Smooth muscle cell (in vitro differentiated cells): ENCODE measurements around the gene MAGI1. TPM values are rescaled to one million over a fixed set of nuclear protein-coding genes. Genes with fewer than 3 reads are reported as not detected.

Experiments used
- DNase-seq: peaks from one replicate; lab custom pipeline; 2025; ENCODE audit not compliant: unreplicated experiment; lab: John Stamatoyannopoulos, UW
- H2AFZ ChIP-seq: fragments of 200-600 bp; sonication (generic); 2 replicates; pipeline ENCODE4 v1.6.0; 2016; ENCODE audit warnings: antibody characterized with exemption, low read depth, mild to moderate bottlenecking
- H3F3A ChIP-seq: fragments of 200-600 bp; sonication (generic); 2 replicates; pipeline ENCODE4 v1.6.0; 2017; ENCODE audit warnings: antibody characterized with exemption, low read depth
- H3K27ac ChIP-seq: fragments of 200-600 bp; sonication (generic); 2 replicates; pipeline ENCODE4 v1.5.1; 2016; ENCODE audit warnings: low read depth, mild to moderate bottlenecking
- H3K27me3 ChIP-seq: fragments of 200-600 bp; sonication (generic); 2 replicates; pipeline ENCODE4 v1.6.1; 2016; ENCODE audit warnings: low read depth, mild to moderate bottlenecking
- H3K36me3 ChIP-seq: fragments of 200-600 bp; sonication (generic); 2 replicates; pipeline ENCODE4 v1.5.1; 2016; ENCODE audit warnings: low read depth
- H3K4me1 ChIP-seq: fragments of 200-600 bp; sonication (generic); 2 replicates; pipeline ENCODE4 v1.5.1; 2016; ENCODE audit warnings: low read depth
- H3K4me2 ChIP-seq: fragments of 200-600 bp; sonication (generic); 2 replicates; pipeline ENCODE4 v1.6.0; 2016; ENCODE audit warnings: mild to moderate bottlenecking
- H3K4me3 ChIP-seq: fragments of 200-600 bp; sonication (generic); 2 replicates; pipeline ENCODE4 v1.5.1; 2016; ENCODE audit warnings: mild to moderate bottlenecking
- H3K79me2 ChIP-seq: fragments of 200-600 bp; sonication (generic); 2 replicates; pipeline ENCODE4 v1.6.0; 2016; ENCODE audit warnings: low read depth, mild to moderate bottlenecking
- H3K9ac ChIP-seq: fragments of 200-600 bp; sonication (generic); 2 replicates; pipeline ENCODE4 v1.6.0; 2016; ENCODE audit warnings: low read depth
- H3K9me3 ChIP-seq: fragments of 200-600 bp; sonication (generic); replicated peaks from 2 replicates; pipeline ENCODE4 v1.5.1; 2016; ENCODE audit warnings: low read depth
- H4K20me1 ChIP-seq: fragments of 200-600 bp; sonication (generic); 2 replicates; pipeline ENCODE4 v1.6.0; 2016; ENCODE audit warnings: low read depth
- WGBS: methylation state at CpG from one replicate; pipeline ENCODE4 v1.1.7; 2016; ENCODE audit warnings: low lambda C conversion rate; 5-methylcytosine and 5-hydroxymethylcytosine counted together
- polyA plus RNA-seq: library from polyadenylated mRNA; unstranded; fragments of >200 nt; fragmentation: Nextera tagmentation; extraction: Ambion mirVana; gene quantifications from 2 replicates; pipeline ENCODE4 v1.2.1, GENCODE V29; 2016
- total RNA-seq: library from RNA; depleted of rRNA; stranded (reverse); fragments of >200 nt; gene quantifications from 2 replicates; pipeline ENCODE4 v1.2.3, GENCODE V29; 2014
- TF ChIP-seq, protein P1 (sequence below): fragments of 200-600 bp; sonication (generic); IDR thresholded peaks from 2 replicates; pipeline ENCODE4 v1.5.1; 2017; ENCODE audit warnings: borderline replicate concordance, mild to moderate bottlenecking, antibody characterized with exemption; ENCODE audit not compliant: insufficient read depth, poor library complexity, severe bottlenecking

Gene MAGI1
- total and polyA plus RNA-seq, 2 experiments from 2014 or later = 9.9 to 23.3 TPM

- no peak overlapping the region for H3K27ac ChIP-seq
- H3K36me3 ChIP-seq = no peaks in the 10 kb centered on the region
- H3K4me3 ChIP-seq = no peak overlapping the region
- H3F3A ChIP-seq = no peaks in the 10 kb centered on the region
- peaks cover 53% of the 10 kb centered on the region for H4K20me1 ChIP-seq
- peaks cover 6% of the 10 kb centered on the region for H3K4me1 ChIP-seq
- H2AFZ ChIP-seq = no peak overlapping the region
- H3K27me3 ChIP-seq = no peaks in the 10 kb centered on the region
- DNase-seq = no peak
- 75% methylated on average over 6 of the region's 6 CpGs for WGBS
- TF ChIP-seq, protein P1, sequence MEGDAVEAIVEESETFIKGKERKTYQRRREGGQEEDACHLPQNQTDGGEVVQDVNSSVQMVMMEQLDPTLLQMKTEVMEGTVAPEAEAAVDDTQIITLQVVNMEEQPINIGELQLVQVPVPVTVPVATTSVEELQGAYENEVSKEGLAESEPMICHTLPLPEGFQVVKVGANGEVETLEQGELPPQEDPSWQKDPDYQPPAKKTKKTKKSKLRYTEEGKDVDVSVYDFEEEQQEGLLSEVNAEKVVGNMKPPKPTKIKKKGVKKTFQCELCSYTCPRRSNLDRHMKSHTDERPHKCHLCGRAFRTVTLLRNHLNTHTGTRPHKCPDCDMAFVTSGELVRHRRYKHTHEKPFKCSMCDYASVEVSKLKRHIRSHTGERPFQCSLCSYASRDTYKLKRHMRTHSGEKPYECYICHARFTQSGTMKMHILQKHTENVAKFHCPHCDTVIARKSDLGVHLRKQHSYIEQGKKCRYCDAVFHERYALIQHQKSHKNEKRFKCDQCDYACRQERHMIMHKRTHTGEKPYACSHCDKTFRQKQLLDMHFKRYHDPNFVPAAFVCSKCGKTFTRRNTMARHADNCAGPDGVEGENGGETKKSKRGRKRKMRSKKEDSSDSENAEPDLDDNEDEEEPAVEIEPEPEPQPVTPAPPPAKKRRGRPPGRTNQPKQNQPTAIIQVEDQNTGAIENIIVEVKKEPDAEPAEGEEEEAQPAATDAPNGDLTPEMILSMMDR = no peak
- no peaks in the 10 kb centered on the region for H3K9me3 ChIP-seq
- no peaks in the 10 kb centered on the region for H3K79me2 ChIP-seq
- no peak overlapping the region for H3K9ac ChIP-seq
- H3K4me2 ChIP-seq = no peak overlapping the region
Measured at GRCh38 chr3:65500398-65501306, 538.1 kb downstream of the MAGI1 start.

GRCh38 chr3:65497846-65498245 lies 540.9 kb downstream of the MAGI1 start:
- no peak for DNase-seq
- no peak overlapping the region for H2AFZ ChIP-seq
- peaks cover 6% of the 10 kb centered on the region for H3K4me1 ChIP-seq
- no peaks in the 10 kb centered on the region for H3F3A ChIP-seq
- peaks cover 58% of the 10 kb centered on the region for H4K20me1 ChIP-seq
- H3K27me3 ChIP-seq = no peaks in the 10 kb centered on the region
- H3K4me2 ChIP-seq = no peak overlapping the region
- H3K9me3 ChIP-seq = no peaks in the 10 kb centered on the region
- TF ChIP-seq, protein P1 = no peak
- H3K4me3 ChIP-seq = no peak overlapping the region
- no peak overlapping the region for H3K27ac ChIP-seq
- no peak overlapping the region for H3K9ac ChIP-seq
- H3K79me2 ChIP-seq = no peaks in the 10 kb centered on the region
- WGBS = 76% methylated on average over 8 of the region's 8 CpGs
- no peaks in the 10 kb centered on the region for H3K36me3 ChIP-seq

GRCh38 chr3:65497236-65497635 lies 541.5 kb downstream of the MAGI1 start:
- TF ChIP-seq, protein P1 = no peak
- DNase-seq = no peak
- H2AFZ ChIP-seq = no peak overlapping the region
- H3F3A ChIP-seq = no peaks in the 10 kb centered on the region
- H3K9ac ChIP-seq = no peak overlapping the region
- 96% methylated on average over 2 of the region's 2 CpGs for WGBS
- H3K27ac ChIP-seq = no peak overlapping the region
- peaks cover 6% of the 10 kb centered on the region for H3K4me1 ChIP-seq
- H3K4me2 ChIP-seq = no peak overlapping the region
- no peaks in the 10 kb centered on the region for H3K9me3 ChIP-seq
- H3K4me3 ChIP-seq = no peak overlapping the region
- H3K36me3 ChIP-seq = no peaks in the 10 kb centered on the region
- H4K20me1 ChIP-seq = peaks cover 52% of the 10 kb centered on the region
- no peaks in the 10 kb centered on the region for H3K79me2 ChIP-seq
- no peaks in the 10 kb centered on the region for H3K27me3 ChIP-seq
